ENCODE measurements around the gene UFD1.

- TF ChIP-seq CTCF (IDR thresholded peaks at IDR 0.05) = no peak
- no peak for TF ChIP-seq EP300 (IDR thresholded peaks at IDR 0.05)
- no peak for TF ChIP-seq POLR2A (IDR thresholded peaks at IDR 0.05)
These were observed 46.2 kb upstream of the UFD1 start for GRCh38 chr22:19525116-19525660.
